K562 (cell line): ENCODE results near the gene CRK. TPM values are rescaled to one million over a fixed set of nuclear protein-coding genes. Genes with fewer than 3 reads are reported as not detected.

Source experiments
- ARID1B ChIP-seq: fragments of 450-650 bp; IDR thresholded peaks from 2 replicates; pipeline ENCODE4 v1.6.1; 2016; ENCODE audit warnings: antibody characterized with exemption, mild to moderate bottlenecking, inconsistent platforms
- ARID3A ChIP-seq: IDR thresholded peaks from 2 replicates; pipeline ENCODE4 v1.6.1; 2012; ENCODE audit warnings: low read depth, low read length, improper control_type of control experiment, borderline replicate concordance
- BCL6 ChIP-seq: fragments of 250-450 bp; sonication (Bioruptor Pico); IDR thresholded peaks from 2 replicates; pipeline ENCODE4 v1.4.0; 2020
- ETS1 ChIP-seq: conservative IDR thresholded peaks from 2 replicates; pipeline ENCODE4 v1.6.1; 2011; ENCODE audit warnings: low read depth, mild to moderate bottlenecking, low read length; ENCODE audit not compliant: control insufficient read depth
- ETS2 ChIP-seq: IDR thresholded peaks from 2 replicates; pipeline ENCODE4 v1.6.1; 2016; ENCODE audit warnings: borderline replicate concordance, missing genetic modification characterization, mild to moderate bottlenecking, moderate library complexity, missing compliant biosample characterization; ENCODE audit not compliant: poor library complexity, severe bottlenecking
- GABPB2 ChIP-seq: fragments of 250-450 bp; sonication (Bioruptor Pico); conservative IDR thresholded peaks from 2 replicates; pipeline ENCODE4 v1.5.1; 2021; ENCODE audit warnings: mild to moderate bottlenecking
- KLF6 ChIP-seq: fragments of 250-450 bp; sonication (Bioruptor Pico); IDR thresholded peaks from 2 replicates; pipeline ENCODE4 v1.4.0; 2020; ENCODE audit warnings: mild to moderate bottlenecking, moderate library complexity, borderline replicate concordance
- NKRF ChIP-seq: fragments of 450-650 bp; IDR thresholded peaks from 2 replicates; pipeline ENCODE4 v1.6.1; 2016; ENCODE audit warnings: borderline replicate concordance
- NONO ChIP-seq, 2 experiments: fragments of 200-400 bp in 1 of 2; fragments of 450-650 bp in 1 of 2; formaldehyde crosslinking in 1 of 2; IDR thresholded peaks; 2 replicates each; pipeline ENCODE4 v1.6.1; 2017; ENCODE audit warnings: low read depth in 2 of 2, mild to moderate bottlenecking in 2 of 2, moderate library complexity in 2 of 2, low read length in 1 of 2
- RFX5 ChIP-seq: IDR thresholded peaks from 2 replicates; pipeline ENCODE4 v1.6.1; 2011; ENCODE audit warnings: low read depth, mild to moderate bottlenecking, improper control_type of control experiment, low read length
- STAT5A ChIP-seq: IDR thresholded peaks from 2 replicates; pipeline ENCODE4 v1.6.1; 2012; ENCODE audit warnings: low read length, inconsistent platforms, borderline replicate concordance
- STAT6 ChIP-seq: sonication (generic); formaldehyde crosslinking; IDR thresholded peaks from 2 replicates; pipeline ENCODE4 v1.8.1; 2023; ENCODE audit warnings: mild to moderate bottlenecking, missing genetic modification reagents
- USF2 ChIP-seq: sonication (generic); formaldehyde crosslinking; IDR thresholded peaks from 2 replicates; pipeline ENCODE4 v1.5.0; 2020; ENCODE audit warnings: missing genetic modification reagents
- ZNF165 ChIP-seq: fragments of 250-450 bp; sonication (Bioruptor Pico); IDR thresholded peaks from 2 replicates; pipeline ENCODE4 v1.4.0; 2020; ENCODE audit warnings: borderline replicate concordance
- ZNF175 ChIP-seq: fragments of 200-800 bp; sonication (Bioruptor generic); IDR thresholded peaks from 2 replicates; pipeline ENCODE4 v1.6.1; 2016; ENCODE audit warnings: low read depth, mild to moderate bottlenecking, missing genetic modification characterization, missing compliant biosample characterization
- ZNF41 ChIP-seq: fragments of 250-450 bp; sonication (Bioruptor Pico); conservative IDR thresholded peaks from 2 replicates; pipeline ENCODE4 v1.4.0; 2020; ENCODE audit warnings: mild to moderate bottlenecking
- polyA plus RNA-seq, 8 experiments: library from polyadenylated mRNA; depleted of rRNA in 4 of 8; stranded (reverse) in 5 of 8; unstranded in 3 of 8; fragments of >200 nt; fragmentation: Nextera tagmentation in 2 of 8; fragmentation: Illumina TruSeq in 1 of 8; extraction: Ambion mirVana in 2 of 8; extraction: Trizol in 1 of 8; gene quantifications; 2 replicates each; pipeline versions ENCODE4 v1.2.1 to v1.2.3, GENCODE V29; 2011 to 2014; ENCODE audit warnings: inconsistent platforms in 1 of 8, missing spikeins in 1 of 8
- total RNA-seq, 7 experiments: library from RNA; depleted of rRNA in 6 of 7; stranded (reverse); fragments of >200 nt in 6 of 7; fragmentation: Illumina TruSeq in 2 of 7; extraction: Trizol in 2 of 7; gene quantifications; 2 replicates each; pipeline versions ENCODE4 v1.2.1 to v1.2.3, GENCODE V29; 2011 to 2021; ENCODE audit warnings: low replicate concordance in 1 of 7
- TF ChIP-seq, protein P1 (sequence below): sonication (generic); formaldehyde crosslinking; IDR thresholded peaks from 2 replicates; pipeline ENCODE4 v1.9.0; 2022; ENCODE audit warnings: mild to moderate bottlenecking, missing genetic modification reagents

Gene CRK
- total and polyA plus RNA-seq, 9 of the 15 experiments (the other 6 are each of a cell fraction or from before 2014, with no cell fraction given): 13.1 to 40.2 (median 26.1) TPM

GRCh38 chr17:1390432-1391367 is 65.3 kb downstream of the CRK start (continued):
- TF ChIP-seq ARID3A (no peak), ZNF175 (CRISPR knock-in tag) (no peak), STAT5A (no peak), ETS2 (tag) (no peak), KLF6 (CRISPR knock-in tag) (no peak), ARID1B (peak; percentile 63), ZNF41 (CRISPR knock-in tag) (no peak), GABPB2 (CRISPR knock-in tag) (no peak), STAT6 (CRISPR knock-in tag) (no peak), ETS1 (no peak), USF2 (CRISPR knock-in tag) (no peak), NKRF (no peak), RFX5 (no peak), ZNF165 (no peak), BCL6 (CRISPR knock-in tag) (no peak), NONO (IDR thresholded peaks at IDR 0.05; ENCODE audit: low read depth in 2 of 2, low read length in 1 of 2) (no peak)
- TF ChIP-seq, protein P1, sequence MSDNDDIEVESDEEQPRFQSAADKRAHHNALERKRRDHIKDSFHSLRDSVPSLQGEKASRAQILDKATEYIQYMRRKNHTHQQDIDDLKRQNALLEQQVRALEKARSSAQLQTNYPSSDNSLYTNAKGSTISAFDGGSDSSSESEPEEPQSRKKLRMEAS (CRISPR knock-in tag): no peak
